ENCODE measurements around the gene TRAPPC2B. TPM values are rescaled to one million over a fixed set of nuclear protein-coding genes. Genes with fewer than 3 reads are reported as not detected.
A peak's percentile ranks its signal among the peaks of the same experiment; 100 is the strongest.

TRAPPC2B gene
- 10 to 100 TPM; 15.3 to 22.9 (median 16.9) TPM for total RNA-seq

DNA sequence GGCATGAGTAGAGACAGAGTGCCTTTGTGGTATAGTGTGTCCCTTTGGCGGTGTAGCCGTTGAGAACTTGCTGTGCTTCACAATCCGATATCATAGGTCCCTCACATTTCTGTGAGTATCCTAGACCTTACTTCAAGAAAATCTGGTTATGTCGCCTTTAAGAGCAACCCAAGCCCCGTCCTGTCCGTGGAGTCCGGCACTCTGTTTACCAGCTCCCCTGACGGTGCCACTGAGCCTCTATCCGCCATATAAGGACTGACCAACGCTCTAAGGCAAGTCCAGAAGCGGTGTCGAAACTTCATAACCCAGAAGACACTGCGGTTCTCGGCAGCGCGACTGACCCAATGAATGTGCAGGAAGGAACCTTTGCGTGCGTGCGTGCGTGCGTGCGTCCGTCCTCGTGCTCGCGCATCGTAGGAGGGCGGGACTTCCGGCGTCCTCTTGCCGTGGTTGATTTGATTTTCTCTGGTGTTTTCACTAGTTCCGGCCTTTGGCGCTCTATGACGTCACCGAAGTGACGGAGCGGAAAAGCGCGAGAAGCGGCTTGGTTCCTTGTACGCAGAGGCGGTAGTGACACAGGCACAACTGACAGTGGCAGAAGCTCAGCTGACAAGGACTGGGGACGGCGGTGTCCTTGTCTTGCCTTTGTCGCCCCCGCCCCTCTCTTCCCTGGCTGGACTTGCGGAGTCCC, at the start of gene TRAPPC2B, which contains the start of gene ZNF547:
Gene TRAPPC2B (plus strand): TSS at position 555 of the 691 bp plus-strand sequence. CDS start 1,283 bp downstream, outside the sequence.
Gene ZNF547 (plus strand): TSS at position 555 of the 691 bp plus-strand sequence. CDS start 5,005 bp downstream, outside the sequence.
- peak; percentile 99 for ATAC-seq (ENCODE audit: low FRiP score)

DNA sequence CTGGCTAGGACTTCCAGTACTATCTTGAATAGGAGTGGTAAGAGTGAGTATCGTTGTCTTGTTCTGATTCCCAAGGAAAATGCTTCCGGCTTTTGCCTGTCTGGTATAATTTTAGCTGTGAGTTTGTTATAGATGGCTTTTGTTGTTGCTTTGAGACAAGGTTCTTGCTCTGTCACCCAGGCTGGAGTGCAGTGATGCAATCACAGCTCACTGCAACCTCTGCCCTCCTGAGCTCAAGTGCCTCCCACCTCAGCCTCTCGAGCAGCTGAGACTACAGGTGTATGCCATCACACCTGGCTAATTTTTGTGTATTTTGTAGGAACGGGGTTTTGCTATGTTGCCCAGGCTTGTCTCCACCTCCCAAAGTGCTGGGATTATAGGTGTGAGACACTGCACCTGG, 49.2 kb upstream of the TRAPPC2B start:
- DNase-seq (ENCODE audit: low spot score), result no peak

More for the DNA sequence above, at the start of gene TRAPPC2B, which contains the start of gene ZNF547:
- TF ChIP-seq, protein P1, sequence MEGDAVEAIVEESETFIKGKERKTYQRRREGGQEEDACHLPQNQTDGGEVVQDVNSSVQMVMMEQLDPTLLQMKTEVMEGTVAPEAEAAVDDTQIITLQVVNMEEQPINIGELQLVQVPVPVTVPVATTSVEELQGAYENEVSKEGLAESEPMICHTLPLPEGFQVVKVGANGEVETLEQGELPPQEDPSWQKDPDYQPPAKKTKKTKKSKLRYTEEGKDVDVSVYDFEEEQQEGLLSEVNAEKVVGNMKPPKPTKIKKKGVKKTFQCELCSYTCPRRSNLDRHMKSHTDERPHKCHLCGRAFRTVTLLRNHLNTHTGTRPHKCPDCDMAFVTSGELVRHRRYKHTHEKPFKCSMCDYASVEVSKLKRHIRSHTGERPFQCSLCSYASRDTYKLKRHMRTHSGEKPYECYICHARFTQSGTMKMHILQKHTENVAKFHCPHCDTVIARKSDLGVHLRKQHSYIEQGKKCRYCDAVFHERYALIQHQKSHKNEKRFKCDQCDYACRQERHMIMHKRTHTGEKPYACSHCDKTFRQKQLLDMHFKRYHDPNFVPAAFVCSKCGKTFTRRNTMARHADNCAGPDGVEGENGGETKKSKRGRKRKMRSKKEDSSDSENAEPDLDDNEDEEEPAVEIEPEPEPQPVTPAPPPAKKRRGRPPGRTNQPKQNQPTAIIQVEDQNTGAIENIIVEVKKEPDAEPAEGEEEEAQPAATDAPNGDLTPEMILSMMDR (IDR thresholded peaks at IDR 0.05), result no peak
- peak; percentile 99 for DNase-seq (ENCODE audit: low spot score)

DNA sequence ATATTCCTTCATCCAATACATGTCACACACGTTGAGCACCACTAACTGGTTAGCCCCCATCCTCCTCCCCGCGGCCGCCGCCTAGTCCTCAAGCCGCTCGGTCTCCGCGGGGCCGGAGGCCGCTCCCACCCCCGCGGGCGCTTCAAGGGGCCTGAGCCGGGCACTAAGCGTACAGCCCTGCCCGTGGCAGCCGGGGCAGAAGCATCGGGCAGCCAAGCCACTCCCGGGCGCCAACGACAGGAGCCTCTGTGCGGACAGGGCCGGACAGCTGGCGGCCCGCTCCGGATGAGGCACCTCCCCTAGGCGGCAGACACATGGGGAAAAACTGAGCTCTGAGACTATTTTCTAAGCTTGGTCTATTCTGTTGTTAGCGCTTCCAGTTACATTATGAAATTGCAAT, 45.8 kb upstream of the TRAPPC2B start:
- TF ChIP-seq, protein P1 (IDR thresholded peaks at IDR 0.05), result no peak
- ATAC-seq (ENCODE audit: low FRiP score) (no peak), DNase-seq (ENCODE audit: low spot score) (no peak)

More for the DNA sequence above, 49.2 kb upstream of the TRAPPC2B start:
- ATAC-seq (ENCODE audit: low FRiP score), result no peak
- TF ChIP-seq, protein P1 (IDR thresholded peaks at IDR 0.05), result no peak

DNA sequence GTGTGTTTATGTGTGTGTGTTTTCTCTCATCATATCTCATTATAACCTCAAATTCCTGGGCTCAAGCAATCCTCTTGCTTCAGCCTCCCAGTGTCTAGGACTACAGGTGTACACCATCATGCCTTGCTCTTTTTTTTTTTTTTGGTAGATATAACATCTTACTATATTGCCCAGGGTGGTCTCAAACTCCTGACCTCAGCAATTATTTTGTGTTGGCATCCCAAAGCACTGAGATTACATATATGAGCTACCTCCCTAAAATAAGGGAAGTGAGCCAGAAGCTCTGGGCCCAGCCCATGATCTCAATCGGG, 43.5 kb upstream of the TRAPPC2B start:
- ATAC-seq (ENCODE audit: low FRiP score) (no peak), DNase-seq (ENCODE audit: low spot score) (no peak)
- TF ChIP-seq, protein P1 (IDR thresholded peaks at IDR 0.05), result no peak

DNA sequence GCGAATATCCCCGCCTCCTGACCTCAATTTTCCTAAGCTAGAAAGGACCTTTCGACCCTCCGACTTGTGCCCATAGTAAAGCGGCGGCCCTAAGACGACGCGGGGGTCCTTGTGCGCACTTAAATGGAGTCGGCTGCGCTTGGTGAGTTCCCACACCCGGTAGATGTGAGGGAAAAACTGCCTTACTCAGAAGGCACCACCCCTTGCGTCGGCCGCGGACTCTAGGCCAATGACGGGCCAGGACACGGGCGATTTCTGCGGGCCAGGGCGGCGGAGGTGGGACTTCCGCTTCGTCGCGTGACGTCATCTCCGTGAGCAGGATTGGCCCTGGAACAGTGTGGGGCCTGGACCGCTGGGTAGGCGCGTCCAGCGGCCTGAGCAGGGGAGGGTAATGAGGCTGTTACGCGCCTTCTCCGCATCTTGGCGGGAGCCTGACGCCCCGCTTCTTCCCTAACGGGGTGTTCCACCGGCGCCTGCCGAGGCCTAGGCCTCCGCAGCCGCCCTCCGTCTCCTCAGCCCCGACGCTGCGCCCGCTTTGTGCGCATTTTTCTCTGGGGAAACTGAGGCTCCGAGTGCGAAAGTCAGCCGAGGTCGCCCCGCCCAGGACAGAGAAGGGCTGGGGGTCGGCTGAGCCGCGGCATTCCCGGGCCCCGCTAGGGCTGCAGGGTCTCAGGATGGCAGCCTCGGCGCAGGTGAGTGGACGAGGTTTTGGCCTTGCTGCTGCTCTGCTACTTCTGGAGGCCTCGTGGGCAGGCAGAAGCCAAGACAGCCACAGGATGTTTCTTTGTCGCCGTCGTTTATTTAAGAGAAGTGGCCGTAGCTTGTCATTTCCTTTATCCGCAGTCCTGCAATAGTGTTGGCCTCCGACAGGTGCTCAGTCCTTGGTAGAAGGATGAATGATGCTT, 42.9 kb upstream of the TRAPPC2B start, which contains the start of gene ZNF543:
Gene ZNF543 (plus strand): TSS at position 293 of the 905 bp plus-strand sequence. CDS start 382 bp downstream, at position 675.
- ATAC-seq (ENCODE audit: low FRiP score) (peak; percentile 99), DNase-seq (ENCODE audit: low spot score) (peak; percentile 94)
- TF ChIP-seq, protein P1 (IDR thresholded peaks at IDR 0.05), result no peak

DNA sequence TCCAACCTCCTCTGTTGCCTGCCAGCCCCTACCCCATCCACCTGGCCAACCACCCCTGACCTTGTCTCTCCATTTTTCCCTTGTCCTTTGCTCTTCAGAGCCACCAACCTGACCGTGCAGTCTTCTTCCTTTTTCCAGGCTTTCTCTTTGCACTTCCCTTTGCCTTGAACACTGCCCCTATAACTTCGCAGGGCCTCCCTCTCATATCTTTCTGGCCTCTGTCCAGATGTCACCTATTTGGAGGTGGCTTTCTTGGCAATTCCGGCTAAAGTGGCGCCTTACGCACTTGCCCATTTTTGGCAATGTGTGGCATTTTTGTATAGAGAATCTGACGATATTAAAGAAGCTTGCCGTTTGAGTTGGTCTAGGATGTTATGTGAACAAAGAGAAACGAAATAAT, 42.2 kb upstream of the TRAPPC2B start:
- ATAC-seq (ENCODE audit: low FRiP score), result no peak
- TF ChIP-seq, protein P1 (IDR thresholded peaks at IDR 0.05), result no peak
- no peak for DNase-seq (ENCODE audit: low spot score)

Measured in omental fat pad (tissue), 4 donors.